T-helper 2 cell (primary cell): ENCODE measurements around the gene PNPT1.

ENCODE experiments used
- DNase-seq, 5 experiments: peaks; one replicate each; pipeline versions ENCODE4 v3.0.0 to v3.0.0-alpha.2; 2012 to 2022

PNPT1 gene

GRCh38 chr2:55595536-55595935 is 98.1 kb downstream of the PNPT1 start:
- DNase-seq: no peak

- DNase-seq: no peak
Observed at GRCh38 chr2:55592130-55592529, 101.5 kb downstream of the PNPT1 start.

DNA sequence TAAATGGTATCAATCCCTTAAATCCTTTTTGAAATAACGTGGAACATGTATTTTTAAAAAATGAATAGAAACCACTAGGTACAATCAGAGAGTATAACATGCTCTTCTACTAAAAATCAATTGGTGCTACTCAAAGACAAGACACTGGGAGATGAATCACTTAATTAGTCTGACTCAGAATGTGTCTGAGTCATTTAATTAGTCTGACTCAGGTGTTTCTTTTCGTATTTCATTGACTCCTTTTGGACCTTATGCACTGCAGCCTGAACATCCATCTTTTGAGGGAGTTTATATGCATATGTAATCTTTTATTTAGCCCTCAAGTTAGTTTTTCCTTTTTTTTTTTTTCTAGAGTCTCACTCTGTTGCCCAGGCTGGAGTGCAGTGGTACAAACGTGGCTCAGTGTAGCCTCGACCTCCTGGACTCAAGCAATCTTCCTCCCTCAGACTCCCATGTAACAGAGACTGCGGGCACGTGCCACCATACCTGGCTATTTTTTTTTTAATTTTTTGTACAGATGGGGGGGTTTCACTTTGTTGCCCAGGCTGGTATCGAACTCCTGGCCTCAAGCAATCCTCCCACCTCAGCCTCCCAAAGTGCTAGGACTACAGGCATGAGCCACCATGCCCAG is 102.7 kb downstream of the PNPT1 start:
- peak in 1 of 5 experiments; percentile 77 for DNase-seq

DNA sequence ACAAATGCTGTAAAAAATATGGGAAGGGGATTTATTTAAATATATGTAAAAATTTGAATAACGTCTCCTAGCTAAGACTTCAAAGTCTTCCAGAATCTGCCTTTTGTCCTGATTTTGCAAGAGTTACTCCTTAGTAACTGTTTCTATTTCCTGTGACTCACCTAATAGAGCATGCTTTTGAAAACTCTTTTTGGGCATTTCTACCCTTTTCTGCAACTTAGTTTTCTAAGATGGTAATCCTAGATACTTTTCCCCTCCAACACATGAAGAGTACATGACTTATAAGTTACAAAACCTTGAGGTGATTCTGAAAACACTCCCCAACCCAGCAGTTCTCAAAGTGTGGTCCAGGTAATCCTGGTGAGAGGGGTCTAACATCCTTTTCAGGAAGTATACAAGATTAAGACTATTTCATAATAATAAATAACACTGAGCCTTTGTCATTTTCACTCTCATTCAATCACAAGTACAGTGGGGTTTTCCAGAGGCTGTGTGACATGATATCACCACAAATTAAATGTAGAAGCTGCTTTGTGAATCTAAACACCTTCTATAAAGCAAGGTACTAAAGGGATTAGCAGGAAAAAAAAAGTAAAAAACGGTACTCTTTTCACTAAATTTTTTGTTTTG is 108.1 kb downstream of the PNPT1 start:
- DNase-seq: no peak
